ENCODE measurements around the gene TEX264.

- TF ChIP-seq, protein P1, sequence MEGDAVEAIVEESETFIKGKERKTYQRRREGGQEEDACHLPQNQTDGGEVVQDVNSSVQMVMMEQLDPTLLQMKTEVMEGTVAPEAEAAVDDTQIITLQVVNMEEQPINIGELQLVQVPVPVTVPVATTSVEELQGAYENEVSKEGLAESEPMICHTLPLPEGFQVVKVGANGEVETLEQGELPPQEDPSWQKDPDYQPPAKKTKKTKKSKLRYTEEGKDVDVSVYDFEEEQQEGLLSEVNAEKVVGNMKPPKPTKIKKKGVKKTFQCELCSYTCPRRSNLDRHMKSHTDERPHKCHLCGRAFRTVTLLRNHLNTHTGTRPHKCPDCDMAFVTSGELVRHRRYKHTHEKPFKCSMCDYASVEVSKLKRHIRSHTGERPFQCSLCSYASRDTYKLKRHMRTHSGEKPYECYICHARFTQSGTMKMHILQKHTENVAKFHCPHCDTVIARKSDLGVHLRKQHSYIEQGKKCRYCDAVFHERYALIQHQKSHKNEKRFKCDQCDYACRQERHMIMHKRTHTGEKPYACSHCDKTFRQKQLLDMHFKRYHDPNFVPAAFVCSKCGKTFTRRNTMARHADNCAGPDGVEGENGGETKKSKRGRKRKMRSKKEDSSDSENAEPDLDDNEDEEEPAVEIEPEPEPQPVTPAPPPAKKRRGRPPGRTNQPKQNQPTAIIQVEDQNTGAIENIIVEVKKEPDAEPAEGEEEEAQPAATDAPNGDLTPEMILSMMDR (IDR thresholded peaks at IDR 0.05; ENCODE audit: low read length) = no peak
- TF ChIP-seq EZH2 (IDR thresholded peaks at IDR 0.05; ENCODE audit: borderline replicate concordance, low read length) = no peak
These were observed 20.9 kb downstream of the TEX264 start for GRCh38 chr3:51691949-51692348.
